ENCODE results near the gene FAM111A.
"Not testable (repeated sequence)": the region's sequence is repeated elsewhere in the genome, so short reads cannot be mapped to it uniquely, and the experiment has no call there.

FAM111A gene, protein sequence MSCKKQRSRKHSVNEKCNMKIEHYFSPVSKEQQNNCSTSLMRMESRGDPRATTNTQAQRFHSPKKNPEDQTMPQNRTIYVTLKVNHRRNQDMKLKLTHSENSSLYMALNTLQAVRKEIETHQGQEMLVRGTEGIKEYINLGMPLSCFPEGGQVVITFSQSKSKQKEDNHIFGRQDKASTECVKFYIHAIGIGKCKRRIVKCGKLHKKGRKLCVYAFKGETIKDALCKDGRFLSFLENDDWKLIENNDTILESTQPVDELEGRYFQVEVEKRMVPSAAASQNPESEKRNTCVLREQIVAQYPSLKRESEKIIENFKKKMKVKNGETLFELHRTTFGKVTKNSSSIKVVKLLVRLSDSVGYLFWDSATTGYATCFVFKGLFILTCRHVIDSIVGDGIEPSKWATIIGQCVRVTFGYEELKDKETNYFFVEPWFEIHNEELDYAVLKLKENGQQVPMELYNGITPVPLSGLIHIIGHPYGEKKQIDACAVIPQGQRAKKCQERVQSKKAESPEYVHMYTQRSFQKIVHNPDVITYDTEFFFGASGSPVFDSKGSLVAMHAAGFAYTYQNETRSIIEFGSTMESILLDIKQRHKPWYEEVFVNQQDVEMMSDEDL

DNA sequence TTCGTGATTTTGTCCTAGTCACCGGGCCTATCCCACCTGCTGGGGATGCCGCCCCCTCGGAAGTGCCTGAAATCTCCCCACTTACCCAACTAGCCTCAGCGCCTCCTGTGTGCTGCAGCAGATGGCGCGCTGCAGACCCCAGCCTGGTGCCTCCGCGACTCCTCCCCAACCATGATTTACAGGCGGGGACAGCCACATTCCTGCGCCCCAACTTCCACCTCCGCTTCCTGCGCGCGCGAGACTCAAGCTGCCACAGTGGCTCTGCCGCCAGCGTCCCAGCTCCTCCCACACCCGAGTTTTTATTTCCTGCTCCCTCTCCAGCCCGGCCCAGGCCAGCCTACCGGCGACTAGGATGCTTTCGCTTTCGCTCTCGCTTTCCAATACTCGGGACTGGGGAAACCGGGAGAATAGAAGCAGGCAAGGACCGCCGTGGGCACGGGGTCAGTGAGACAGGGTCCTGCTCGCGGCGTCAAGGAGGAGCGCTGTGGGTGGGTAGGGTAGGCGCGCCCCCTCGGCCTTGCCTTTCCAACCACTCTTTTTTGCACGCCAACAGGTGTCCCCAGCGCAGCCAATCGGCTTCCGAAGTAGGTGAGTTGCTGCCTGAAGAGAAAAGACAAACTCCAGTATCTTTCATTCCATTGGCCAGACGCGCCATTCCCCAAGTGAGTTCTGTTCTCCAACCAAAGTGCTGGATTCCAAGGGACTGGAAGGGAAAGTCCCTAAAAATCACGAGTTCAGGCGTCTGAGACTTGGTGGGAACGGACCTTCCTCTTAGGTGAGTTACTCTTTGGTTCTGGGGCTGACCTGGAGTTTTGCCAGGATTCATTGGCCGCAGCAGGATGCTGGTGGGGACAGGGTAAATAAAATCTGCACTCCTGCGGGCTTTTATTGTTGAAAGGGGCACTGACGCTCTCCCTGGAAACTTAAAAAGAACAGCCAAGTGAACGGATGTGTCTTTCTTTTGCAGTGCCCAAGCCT, at the start of gene FAM111A:
Gene FAM111A, plus strand, starts transcription at position 327 of the 978 bp plus-strand sequence. CDS start 6,017 bp downstream, outside the sequence.
- peak; percentile 89 for DNase-seq (ENCODE audit: low spot score)

DNA sequence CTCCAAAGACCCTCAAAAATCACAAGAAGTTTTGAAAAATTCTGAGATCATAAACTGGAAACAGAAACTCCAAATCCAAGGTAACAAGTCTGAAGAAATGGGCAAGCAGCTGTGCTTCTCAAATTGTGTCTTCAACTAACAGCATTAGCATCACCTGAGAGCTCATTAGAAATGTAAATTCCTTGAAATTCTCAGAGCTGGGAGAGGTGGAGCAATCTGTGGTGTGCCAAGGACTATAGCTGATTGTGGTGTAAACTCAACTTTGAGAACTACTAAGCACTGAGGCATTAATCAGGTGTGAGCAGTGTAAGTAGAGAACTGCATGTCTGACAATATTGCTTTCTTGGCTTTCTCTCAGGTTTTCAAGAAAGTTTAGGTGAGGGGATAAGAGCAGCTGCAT, 49.1 kb upstream of the FAM111A start:
- DNase-seq (ENCODE audit: low spot score), result not testable (repeated sequence)

- DNase-seq (ENCODE audit: low spot score), result not testable (repeated sequence)
Measured at GRCh38 chr11:59095225-59095624, 47.4 kb upstream of the FAM111A start.

- not testable (repeated sequence) for DNase-seq (ENCODE audit: low spot score)
Measured at GRCh38 chr11:59095972-59096575, 46.6 kb upstream of the FAM111A start.

DNA sequence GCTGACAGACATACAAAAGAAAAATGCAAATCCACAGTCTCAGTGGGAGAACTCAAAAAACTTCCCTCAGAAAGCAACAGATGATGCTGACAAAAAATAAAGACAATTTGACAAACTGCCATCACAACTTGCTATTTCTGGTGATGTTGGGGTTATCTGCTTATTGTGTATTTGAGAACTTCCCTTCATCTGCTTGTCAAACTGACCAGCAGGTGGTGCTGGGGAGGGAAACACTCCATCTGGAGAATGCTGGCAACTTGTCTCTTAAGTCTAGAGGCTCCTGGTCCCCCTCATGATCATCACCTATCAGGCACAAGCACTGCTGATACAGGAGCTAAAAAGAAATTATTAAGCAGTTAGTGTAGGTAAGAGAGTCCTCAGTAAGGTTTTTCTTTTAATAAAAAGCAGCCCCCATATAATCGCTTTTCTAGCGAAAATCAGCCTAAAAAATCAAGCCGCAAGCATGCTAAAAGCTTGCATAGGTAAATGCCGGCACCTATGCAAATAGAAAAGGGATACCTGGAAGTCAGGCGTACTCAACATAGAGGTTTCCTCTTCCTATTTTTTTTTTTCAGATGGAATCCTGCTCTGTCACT, 45.4 kb upstream of the FAM111A start:
- peak; percentile 72 for DNase-seq (ENCODE audit: low spot score)

- not testable (repeated sequence) for DNase-seq (ENCODE audit: low spot score)
Measured at GRCh38 chr11:59097938-59098337, 44.7 kb upstream of the FAM111A start.

GRCh38 chr11:59102259-59102765, 40.3 kb upstream of the FAM111A start:
- peak; percentile 54 for DNase-seq (ENCODE audit: low spot score)

GRCh38 chr11:59106363-59107336, 36.0 kb upstream of the FAM111A start, which contains the start of gene FAM111B:
FAM111B (plus strand) TSS chr11:59107237; CDS start chr11:59109626, 2,389 bp downstream.
- peak; percentile 77 for DNase-seq (ENCODE audit: low spot score)

DNA sequence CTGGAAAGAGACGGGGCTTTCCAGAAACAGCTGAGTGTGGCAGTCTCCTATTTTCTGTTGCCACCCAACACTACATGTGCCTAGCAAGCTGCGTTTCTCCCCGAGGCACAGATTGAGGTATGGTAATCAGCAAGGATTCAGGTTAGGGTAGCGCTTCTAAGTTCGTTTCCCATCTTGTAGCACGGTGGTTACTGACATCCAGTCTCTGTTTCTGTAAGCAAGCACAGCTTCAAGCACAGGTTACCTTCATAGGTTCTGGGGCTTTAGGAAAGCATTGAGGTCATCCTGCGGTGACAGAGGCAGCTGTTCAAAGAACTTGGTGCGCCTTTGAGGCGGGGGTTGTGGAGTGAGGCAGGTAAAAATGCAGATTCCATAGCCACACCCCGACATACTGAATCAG, 34.9 kb upstream of the FAM111A start:
- not testable (repeated sequence) for DNase-seq (ENCODE audit: low spot score)

DNA sequence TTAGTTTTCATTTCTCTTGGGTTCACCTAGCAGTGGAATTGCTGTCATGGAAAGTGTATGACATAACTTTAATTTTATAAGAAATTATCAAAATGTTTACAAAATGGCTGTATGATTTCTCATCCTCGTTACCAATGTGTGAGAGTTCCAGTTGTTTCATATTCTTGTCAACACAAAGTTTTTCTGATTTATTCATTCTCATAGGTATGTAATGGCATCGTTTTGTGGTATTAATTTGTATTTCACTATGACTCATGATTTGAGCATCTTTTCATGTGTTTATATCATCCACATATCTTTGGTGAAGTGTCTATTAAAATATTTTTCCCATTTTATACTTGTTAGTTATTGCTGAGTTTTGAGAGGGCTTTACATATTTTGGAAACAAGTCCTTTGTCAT, 30.2 kb upstream of the FAM111A start:
- no peak for DNase-seq (ENCODE audit: low spot score)

DNA sequence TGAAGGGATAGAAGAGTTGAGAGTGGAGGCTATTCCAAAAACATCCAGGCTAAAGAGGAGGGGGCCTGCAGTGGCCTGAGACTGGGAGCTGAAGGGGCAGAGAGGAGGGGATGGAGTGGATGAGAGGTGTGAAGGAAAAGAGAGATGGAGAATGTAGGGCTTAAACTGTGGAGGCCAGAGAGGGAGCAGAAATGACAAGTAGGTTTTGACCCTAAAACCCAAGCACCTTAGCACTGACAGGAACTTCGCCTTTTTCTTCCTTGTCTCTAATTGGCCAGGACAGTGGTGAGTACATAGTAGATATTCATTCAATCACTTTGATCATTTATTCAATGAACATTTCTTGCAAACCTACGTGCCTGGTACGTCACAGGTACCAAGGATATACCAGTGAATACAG, 28.3 kb upstream of the FAM111A start:
- no peak for DNase-seq (ENCODE audit: low spot score)

- no peak for DNase-seq (ENCODE audit: low spot score)
Measured at GRCh38 chr11:59115553-59115952, 27.1 kb upstream of the FAM111A start.

GRCh38 chr11:59117774-59118173, 24.9 kb upstream of the FAM111A start:
- DNase-seq (ENCODE audit: low spot score), result no peak

GRCh38 chr11:59119826-59120225, 22.8 kb upstream of the FAM111A start:
- DNase-seq (ENCODE audit: low spot score), result no peak

- DNase-seq (ENCODE audit: low spot score), result peak; percentile 88
Measured at GRCh38 chr11:59135648-59136461, 6.8 kb upstream of the FAM111A start.

DNA sequence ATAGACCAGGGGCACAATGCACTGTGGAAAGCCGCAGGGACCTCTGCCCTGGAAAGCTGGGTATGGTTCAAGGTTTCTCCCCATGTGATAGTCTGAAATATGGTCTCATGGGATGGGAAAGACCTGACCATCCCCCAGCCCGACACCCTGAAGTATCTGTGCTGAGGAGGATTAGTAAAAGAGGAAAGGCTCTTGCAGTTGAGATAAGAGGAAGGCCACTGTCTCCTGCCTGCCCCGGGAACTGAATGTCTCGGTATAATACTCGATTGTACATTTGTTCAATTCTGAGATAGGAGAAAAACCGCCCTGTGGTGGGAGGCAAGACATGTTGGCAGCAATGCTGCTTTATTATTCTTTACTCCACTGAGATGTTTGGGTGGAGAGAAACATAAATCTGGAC, 6.1 kb upstream of the FAM111A start:
- DNase-seq (ENCODE audit: low spot score), result not testable (repeated sequence)

DNA sequence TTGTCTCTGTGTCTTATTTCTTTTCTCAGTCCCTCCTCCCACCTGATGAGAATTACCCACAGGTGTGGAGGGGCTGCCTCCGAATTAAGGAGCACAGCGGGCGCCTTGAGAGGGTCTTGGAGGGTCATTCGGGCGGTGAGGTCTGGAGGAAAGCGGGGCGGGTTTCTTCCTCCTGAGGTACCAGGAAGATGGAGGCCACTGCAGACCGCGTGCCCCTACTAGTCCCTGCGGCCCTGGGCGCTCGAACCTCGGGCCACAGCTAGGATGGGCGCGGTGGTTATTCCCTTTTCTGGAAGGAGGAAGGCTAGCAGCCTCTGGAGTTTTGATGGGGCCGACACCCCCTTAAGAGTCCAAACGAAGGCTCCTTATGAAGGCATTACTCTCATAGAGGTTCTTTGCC, 5.5 kb upstream of the FAM111A start:
- no peak for DNase-seq (ENCODE audit: low spot score)

DNA sequence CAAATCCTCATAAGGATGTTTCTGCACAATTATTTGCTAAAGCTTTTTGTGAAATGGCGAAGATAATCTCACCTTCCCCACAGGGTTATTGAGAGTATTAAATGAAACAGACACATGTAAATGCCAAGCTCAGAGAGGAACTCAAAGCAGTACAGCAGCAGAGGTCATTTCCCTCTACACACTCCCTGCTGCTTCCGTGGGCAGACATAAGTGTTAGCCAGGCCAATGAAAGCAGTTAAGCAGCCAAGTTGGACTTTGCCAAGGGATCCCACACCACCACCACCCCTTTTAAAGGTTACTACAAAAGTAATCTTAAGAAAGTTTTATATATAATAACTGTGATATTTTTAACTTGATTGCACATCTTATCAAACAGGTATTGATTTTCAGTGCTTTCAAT, 4.0 kb upstream of the FAM111A start:
- no peak for DNase-seq (ENCODE audit: low spot score)

DNA sequence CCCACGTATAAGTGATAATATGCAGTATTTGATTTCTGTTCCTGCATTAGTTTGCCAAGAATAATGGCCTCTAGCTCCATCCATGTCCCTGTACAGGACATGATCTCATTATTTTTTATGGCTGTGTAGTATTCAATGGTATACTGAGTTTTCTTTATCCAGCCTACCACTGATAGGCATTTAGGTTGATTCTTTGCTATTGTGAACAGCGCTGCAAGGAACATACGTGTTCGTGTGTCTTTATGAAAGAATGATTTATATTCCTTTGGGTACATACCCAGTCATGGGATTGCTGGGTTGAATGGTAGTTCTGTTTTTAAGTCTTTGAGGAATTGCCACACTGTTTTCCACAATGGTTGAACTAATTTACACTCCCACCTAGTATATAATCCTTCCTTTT, 1.5 kb upstream of the FAM111A start:
- no peak for DNase-seq (ENCODE audit: low spot score)

All from CD4-positive, alpha-beta T cell treated with Interleukin-2 at 100 ng/mL for 4 hours (primary cell).